H1 (cell line): Measurements from ENCODE around the gene RAD51B. TPM values are rescaled to one million over a fixed set of nuclear protein-coding genes. Genes with fewer than 3 reads are reported as not detected.

ENCODE experiments used
- ATF3 ChIP-seq: IDR thresholded peaks from 2 replicates; pipeline ENCODE4 v1.6.1; 2011; ENCODE audit warnings: low read depth, mild to moderate bottlenecking, low read length; ENCODE audit not compliant: insufficient read depth
- CEBPB ChIP-seq: IDR thresholded peaks from 2 replicates; pipeline ENCODE4 v1.6.1; 2012; ENCODE audit warnings: low read depth, low read length
- CHD2 ChIP-seq: IDR thresholded peaks from 2 replicates; pipeline ENCODE4 v1.6.1; 2012; ENCODE audit warnings: low read length, improper control_type of control experiment
- JUN ChIP-seq: IDR thresholded peaks from 2 replicates; pipeline ENCODE4 v1.6.1; 2011; ENCODE audit warnings: low read depth, mild to moderate bottlenecking, improper control_type of control experiment, low read length
- KDM1A ChIP-seq: fragments of 200-600, 300-600 bp; sonication (generic); IDR thresholded peaks from 2 replicates; pipeline ENCODE4 v1.7.1; 2016; ENCODE audit warnings: mild to moderate bottlenecking, low read length, borderline replicate concordance
- SP2 ChIP-seq: IDR thresholded peaks from 2 replicates; pipeline ENCODE4 v1.6.1; 2012; ENCODE audit warnings: mild to moderate bottlenecking, low read length, inconsistent platforms
- SP4 ChIP-seq: IDR thresholded peaks from 2 replicates; pipeline ENCODE4 v1.6.1; 2012; ENCODE audit warnings: low read length, inconsistent platforms
- SUZ12 ChIP-seq: fragments of 200-600 bp; sonication (generic); IDR thresholded peaks from 2 replicates; pipeline ENCODE4 v1.6.1; 2012; ENCODE audit warnings: mild to moderate bottlenecking, inconsistent platforms, low read length, moderate library complexity, mixed read lengths
- polyA plus RNA-seq, 7 experiments: library from polyadenylated mRNA; depleted of rRNA in 3 of 7; stranded (reverse) in 5 of 7; unstranded in 2 of 7; fragments of >200 nt in 5 of 7; fragments of 200-250 nt in 2 of 7; gene quantifications; 1 replicate in 5 of 7; 2 replicates in 1 of 7; 4 replicates in 1 of 7; pipeline versions ENCODE4 v1.2.1 to v1.2.3, GENCODE V29; 2011 to 2013; ENCODE audit warnings: missing spikeins in 2 of 7, mixed read lengths in 2 of 7
- total RNA-seq: library from RNA; stranded (reverse); fragmentation: NEBNext Ultra II Directional; extraction: Animal tissue kit (Norgen Biotek cat#: 25700); gene quantifications from 2 replicates; pipeline ENCODE4 v1.2.1, GENCODE V29; 2021
- TF ChIP-seq, protein P1 (sequence below): IDR thresholded peaks from 2 replicates; pipeline ENCODE4 v1.6.1; 2012; ENCODE audit warnings: inconsistent platforms
- TF ChIP-seq, protein P2 (sequence below): IDR thresholded peaks from 2 replicates; pipeline ENCODE4 v1.6.1; 2012; ENCODE audit warnings: low read length, inconsistent platforms

Gene RAD51B
- total and polyA plus RNA-seq, 2 of the 8 experiments (the other 6 are each of a cell fraction or from before 2014, with no cell fraction given), result 3.9 to 14.9 TPM

- TF ChIP-seq, protein P1, sequence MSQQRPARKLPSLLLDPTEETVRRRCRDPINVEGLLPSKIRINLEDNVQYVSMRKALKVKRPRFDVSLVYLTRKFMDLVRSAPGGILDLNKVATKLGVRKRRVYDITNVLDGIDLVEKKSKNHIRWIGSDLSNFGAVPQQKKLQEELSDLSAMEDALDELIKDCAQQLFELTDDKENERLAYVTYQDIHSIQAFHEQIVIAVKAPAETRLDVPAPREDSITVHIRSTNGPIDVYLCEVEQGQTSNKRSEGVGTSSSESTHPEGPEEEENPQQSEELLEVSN, result no peak
- TF ChIP-seq KDM1A, result no peak
- TF ChIP-seq SP4, result no peak
- no peak for TF ChIP-seq JUN
- TF ChIP-seq ATF3, result no peak
- TF ChIP-seq SP2, result no peak
- TF ChIP-seq, protein P2, sequence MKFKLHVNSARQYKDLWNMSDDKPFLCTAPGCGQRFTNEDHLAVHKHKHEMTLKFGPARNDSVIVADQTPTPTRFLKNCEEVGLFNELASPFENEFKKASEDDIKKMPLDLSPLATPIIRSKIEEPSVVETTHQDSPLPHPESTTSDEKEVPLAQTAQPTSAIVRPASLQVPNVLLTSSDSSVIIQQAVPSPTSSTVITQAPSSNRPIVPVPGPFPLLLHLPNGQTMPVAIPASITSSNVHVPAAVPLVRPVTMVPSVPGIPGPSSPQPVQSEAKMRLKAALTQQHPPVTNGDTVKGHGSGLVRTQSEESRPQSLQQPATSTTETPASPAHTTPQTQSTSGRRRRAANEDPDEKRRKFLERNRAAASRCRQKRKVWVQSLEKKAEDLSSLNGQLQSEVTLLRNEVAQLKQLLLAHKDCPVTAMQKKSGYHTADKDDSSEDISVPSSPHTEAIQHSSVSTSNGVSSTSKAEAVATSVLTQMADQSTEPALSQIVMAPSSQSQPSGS, result no peak
- TF ChIP-seq CHD2, result no peak
- no peak for TF ChIP-seq SUZ12
- TF ChIP-seq CEBPB, result no peak
Measured at GRCh38 chr14:68740788-68741476, 921.4 kb downstream of the RAD51B start (continued).
